ENCODE results near the gene SIGLEC15. TPM values are rescaled to one million over a fixed set of nuclear protein-coding genes. Genes with fewer than 3 reads are reported as not detected.

Gene SIGLEC15
- total RNA-seq, 2 donors from 2014 or later, result not detected

- ATAC-seq (no peak), DNase-seq (no peak)
- Mint-ChIP-seq H3K4me1 (peaks cover 3% of the 10 kb centered on the region), H3K4me3 (no peak overlapping the region), H3K27ac (no peak overlapping the region), H3K36me3 (ENCODE audit: low read depth) (peaks cover 14% of the 10 kb centered on the region), H3K27me3 (no peaks in the 10 kb centered on the region)
- no peaks in the 10 kb centered on the region for H3K9me3 ChIP-seq (ENCODE audit: control insufficient read depth, low read length, poor library complexity, severe bottlenecking)
Observed at GRCh38 chr18:45859334-45859733, 33.9 kb downstream of the SIGLEC15 start.

- no peaks in the 10 kb centered on the region for H3K9me3 ChIP-seq (ENCODE audit: control insufficient read depth, low read length, poor library complexity, severe bottlenecking)
- Mint-ChIP-seq H3K27ac (peak overlapping the region; percentile 34), H3K27me3 (no peaks in the 10 kb centered on the region), H3K4me1 (peaks cover 3% of the 10 kb centered on the region), H3K4me3 (no peak overlapping the region), H3K36me3 (ENCODE audit: low read depth) (peaks cover 20% of the 10 kb centered on the region)
- ATAC-seq (no peak), DNase-seq (no peak)
Observed at GRCh38 chr18:45860492-45860891, 35.0 kb downstream of the SIGLEC15 start.

GRCh38 chr18:45860971-45861370, 35.5 kb downstream of the SIGLEC15 start:
- Mint-ChIP-seq H3K27ac (peak overlapping the region; percentile 34), H3K27me3 (no peaks in the 10 kb centered on the region)
- ATAC-seq, result no peak

GRCh38 chr18:45861926-45862325, 36.5 kb downstream of the SIGLEC15 start:
- no peak for DNase-seq
- H3K9me3 ChIP-seq (ENCODE audit: control insufficient read depth, low read length, poor library complexity, severe bottlenecking), result no peaks in the 10 kb centered on the region
- no peak for ATAC-seq
- peaks cover 22% of the 10 kb centered on the region for H3K36me3 Mint-ChIP-seq (ENCODE audit: low read depth)
- peak overlapping the region; percentile 34 for H3K27ac Mint-ChIP-seq
- no peaks in the 10 kb centered on the region for H3K27me3 Mint-ChIP-seq
- H3K4me3 Mint-ChIP-seq, result no peak overlapping the region
- peaks cover 3% of the 10 kb centered on the region for H3K4me1 Mint-ChIP-seq

More at GRCh38 chr18:45860971-45861370, 35.5 kb downstream of the SIGLEC15 start:
- H3K4me1 Mint-ChIP-seq, result peaks cover 3% of the 10 kb centered on the region
- peaks cover 20% of the 10 kb centered on the region for H3K36me3 Mint-ChIP-seq (ENCODE audit: low read depth)
- no peak for DNase-seq
- H3K9me3 ChIP-seq (ENCODE audit: control insufficient read depth, low read length, poor library complexity, severe bottlenecking), result no peaks in the 10 kb centered on the region
- H3K4me3 Mint-ChIP-seq, result no peak overlapping the region

GRCh38 chr18:45863469-45863868, 38.0 kb downstream of the SIGLEC15 start:
- no peaks in the 10 kb centered on the region for H3K27me3 Mint-ChIP-seq
- H3K9me3 ChIP-seq (ENCODE audit: control insufficient read depth, low read length, poor library complexity, severe bottlenecking), result no peaks in the 10 kb centered on the region
- H3K27ac Mint-ChIP-seq, result no peak overlapping the region
- ATAC-seq (no peak), DNase-seq (no peak)
- H3K36me3 Mint-ChIP-seq (ENCODE audit: low read depth), result peaks cover 24% of the 10 kb centered on the region
- H3K4me3 Mint-ChIP-seq, result no peak overlapping the region
- H3K4me1 Mint-ChIP-seq, result peaks cover 3% of the 10 kb centered on the region

GRCh38 chr18:45864081-45864480, 38.6 kb downstream of the SIGLEC15 start:
- Mint-ChIP-seq H3K27me3 (no peaks in the 10 kb centered on the region), H3K4me1 (peaks cover 3% of the 10 kb centered on the region), H3K36me3 (ENCODE audit: low read depth) (peaks cover 24% of the 10 kb centered on the region), H3K27ac (no peak overlapping the region), H3K4me3 (no peak overlapping the region)
- ATAC-seq (no peak), DNase-seq (no peak)
- H3K9me3 ChIP-seq (ENCODE audit: control insufficient read depth, low read length, poor library complexity, severe bottlenecking), result no peaks in the 10 kb centered on the region

- H3K9me3 ChIP-seq (ENCODE audit: control insufficient read depth, low read length, poor library complexity, severe bottlenecking), result no peaks in the 10 kb centered on the region
- DNase-seq (no peak), ATAC-seq (no peak)
- peaks cover 7% of the 10 kb centered on the region for H3K4me1 Mint-ChIP-seq
- peaks cover 22% of the 10 kb centered on the region for H3K36me3 Mint-ChIP-seq (ENCODE audit: low read depth)
- no peak overlapping the region for H3K4me3 Mint-ChIP-seq
- H3K27me3 Mint-ChIP-seq, result no peaks in the 10 kb centered on the region
- no peak overlapping the region for H3K27ac Mint-ChIP-seq
Observed at GRCh38 chr18:45865466-45865865, 40.0 kb downstream of the SIGLEC15 start.

- no peaks in the 10 kb centered on the region for H3K27me3 Mint-ChIP-seq
- H3K4me1 Mint-ChIP-seq, result peaks cover 24% of the 10 kb centered on the region
- H3K27ac Mint-ChIP-seq, result no peak overlapping the region
- H3K36me3 Mint-ChIP-seq (ENCODE audit: low read depth), result peaks cover 13% of the 10 kb centered on the region
- H3K4me3 Mint-ChIP-seq, result no peak overlapping the region
- peaks cover 2% of the 10 kb centered on the region for H3K9me3 ChIP-seq (ENCODE audit: control insufficient read depth, low read length, poor library complexity, severe bottlenecking)
- DNase-seq (no peak), ATAC-seq (no peak)
Observed at GRCh38 chr18:45870419-45870818, 44.9 kb downstream of the SIGLEC15 start.

- no peak for ATAC-seq
- peaks cover 25% of the 10 kb centered on the region for H3K4me1 Mint-ChIP-seq
- H3K9me3 ChIP-seq (ENCODE audit: control insufficient read depth, low read length, poor library complexity, severe bottlenecking), result peaks cover 2% of the 10 kb centered on the region
- DNase-seq, result no peak
- H3K27me3 Mint-ChIP-seq, result no peaks in the 10 kb centered on the region
- H3K4me3 Mint-ChIP-seq, result no peak overlapping the region
- peaks cover 12% of the 10 kb centered on the region for H3K36me3 Mint-ChIP-seq (ENCODE audit: low read depth)
- peak overlapping the region; percentile 61 for H3K27ac Mint-ChIP-seq
Observed at GRCh38 chr18:45871431-45872084, 46.1 kb downstream of the SIGLEC15 start.

GRCh38 chr18:45874491-45875184, 49.2 kb downstream of the SIGLEC15 start:
- Mint-ChIP-seq H3K4me1 (peaks cover 26% of the 10 kb centered on the region), H3K36me3 (ENCODE audit: low read depth) (peaks cover 9% of the 10 kb centered on the region), H3K27ac (peak overlapping the region; percentile 78), H3K4me3 (peak overlapping the region; percentile 22), H3K27me3 (no peaks in the 10 kb centered on the region)
- DNase-seq (peak in 2 of 3 donors; percentile 20 to 29), ATAC-seq (peak; percentile 93)
- H3K9me3 ChIP-seq (ENCODE audit: control insufficient read depth, low read length, poor library complexity, severe bottlenecking), result peaks cover 2% of the 10 kb centered on the region

GRCh38 chr18:45876161-45876560, 50.7 kb downstream of the SIGLEC15 start:
- H3K4me1 Mint-ChIP-seq, result peaks cover 31% of the 10 kb centered on the region
- ATAC-seq, result no peak

GRCh38 chr18:45877403-45877802, 51.9 kb downstream of the SIGLEC15 start:
- DNase-seq (no peak), ATAC-seq (no peak)
- H3K9me3 ChIP-seq (ENCODE audit: control insufficient read depth, low read length, poor library complexity, severe bottlenecking), result peaks cover 2% of the 10 kb centered on the region
- H3K27ac Mint-ChIP-seq, result no peak overlapping the region
- H3K4me3 Mint-ChIP-seq, result no peak overlapping the region
- peaks cover 6% of the 10 kb centered on the region for H3K36me3 Mint-ChIP-seq (ENCODE audit: low read depth)
- H3K27me3 Mint-ChIP-seq, result no peaks in the 10 kb centered on the region
- peaks cover 28% of the 10 kb centered on the region for H3K4me1 Mint-ChIP-seq

More at GRCh38 chr18:45876161-45876560, 50.7 kb downstream of the SIGLEC15 start:
- Mint-ChIP-seq H3K27me3 (no peaks in the 10 kb centered on the region), H3K27ac (peak overlapping the region; percentile 24), H3K4me3 (no peak overlapping the region), H3K36me3 (ENCODE audit: low read depth) (peaks cover 10% of the 10 kb centered on the region)
- H3K9me3 ChIP-seq (ENCODE audit: control insufficient read depth, low read length, poor library complexity, severe bottlenecking), result peaks cover 2% of the 10 kb centered on the region
- no peak for DNase-seq

GRCh38 chr18:45879681-45880655, 54.5 kb downstream of the SIGLEC15 start:
- Mint-ChIP-seq H3K36me3 (ENCODE audit: low read depth) (peaks cover 6% of the 10 kb centered on the region), H3K27ac (peak overlapping the region; percentile 83)

More at GRCh38 chr18:45879681-45880655, 54.5 kb downstream of the SIGLEC15 start:
- peak; percentile 91 for ATAC-seq
- H3K4me3 Mint-ChIP-seq, result peak overlapping the region; percentile 43
- H3K9me3 ChIP-seq (ENCODE audit: control insufficient read depth, low read length, poor library complexity, severe bottlenecking), result no peaks in the 10 kb centered on the region
- H3K27me3 Mint-ChIP-seq, result no peaks in the 10 kb centered on the region
- peaks cover 15% of the 10 kb centered on the region for H3K4me1 Mint-ChIP-seq
- peak; percentile 56 to 69 (median 61) for DNase-seq

All from T-helper 17 cell (primary cell).